NCI-H2171 (cell line): Measurements from ENCODE around the gene ZNF570.
A peak's percentile ranks its signal among the peaks of the same experiment; 100 is the strongest.

ENCODE experiments used
- DNase-seq: peaks from one replicate; lab custom pipeline; 2025; lab: John Stamatoyannopoulos, UW

Gene ZNF570

DNA sequence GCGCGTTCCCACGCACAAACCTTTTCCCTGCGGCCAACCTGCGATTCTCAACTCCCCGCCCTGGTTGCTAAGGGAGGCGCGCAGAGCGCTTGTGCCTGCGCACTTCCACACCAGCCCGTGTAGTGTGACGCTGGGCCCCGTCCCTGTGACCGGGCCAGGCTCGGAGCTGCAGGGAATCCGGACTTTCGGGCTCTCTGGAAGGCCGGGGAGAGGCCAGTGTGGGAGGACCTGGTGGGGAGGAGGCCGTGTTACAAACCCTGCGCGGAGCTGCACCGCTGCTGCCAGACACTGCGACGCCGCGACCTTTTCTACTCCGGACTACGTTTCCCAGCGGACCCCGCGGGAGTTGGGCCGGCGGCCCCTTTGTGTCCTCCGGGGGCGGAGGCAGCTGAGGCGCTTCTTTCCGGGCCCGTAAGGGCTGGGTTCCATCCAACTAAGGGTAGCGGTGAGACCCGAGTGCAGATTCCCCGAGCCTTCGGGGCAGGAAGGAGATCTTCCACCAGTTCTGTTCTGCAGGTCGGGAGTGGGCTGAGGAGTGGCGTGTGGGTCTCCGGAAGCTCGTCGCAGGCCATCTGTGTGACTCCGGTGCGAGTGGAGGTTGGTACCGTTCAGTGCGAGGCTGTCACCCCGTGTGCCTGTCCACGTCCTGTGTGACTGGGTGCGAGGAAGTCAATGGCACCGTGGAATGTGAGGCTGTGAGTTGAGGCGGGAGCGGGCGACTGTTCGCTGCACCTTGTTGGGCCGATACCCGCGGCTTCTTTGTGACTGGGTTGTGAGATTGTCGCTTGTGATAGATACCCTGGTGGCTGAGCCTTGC, at the start of gene ZNF570:
ZNF570 (plus strand) TSS at position 396 of the 817 bp plus-strand sequence. CDS start 999 bp downstream, outside the sequence.
- peak; percentile 87 for DNase-seq

DNA sequence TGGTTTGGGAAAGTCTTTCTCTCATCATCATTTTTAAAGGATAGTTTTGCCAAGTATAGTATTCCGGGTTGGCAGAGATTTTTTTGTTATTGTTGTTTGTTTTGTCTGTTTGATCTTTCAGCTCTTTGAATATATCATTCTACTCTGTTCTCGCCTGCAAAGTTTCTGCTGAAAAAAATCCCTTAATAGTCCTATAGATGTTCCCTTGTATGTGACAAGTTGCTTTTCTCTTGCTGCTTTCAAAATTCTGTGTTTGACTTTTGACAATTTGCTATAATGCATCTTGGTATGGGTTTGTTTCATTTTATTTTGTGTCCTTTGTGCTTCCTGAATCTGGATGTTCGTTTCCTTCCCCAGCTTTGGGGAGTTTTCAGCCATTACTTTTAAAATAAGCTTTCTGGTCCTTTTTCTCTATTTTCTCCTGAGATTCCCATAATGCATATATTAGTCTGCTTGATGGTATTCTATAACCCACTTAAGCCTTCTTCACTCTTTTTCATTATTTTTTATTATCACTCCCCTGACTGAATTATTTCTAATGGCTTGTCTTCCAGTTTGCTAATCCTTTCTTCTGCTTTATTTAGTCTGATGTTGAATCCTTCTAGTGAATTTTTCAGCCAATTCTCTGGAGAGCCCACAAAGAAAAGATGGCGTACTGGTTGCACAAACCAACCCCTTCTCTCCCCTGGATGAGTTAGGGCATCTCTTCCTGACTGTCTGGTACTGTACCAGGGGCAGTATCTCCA, 16.5 kb upstream of the ZNF570 start:
- no peak for DNase-seq

DNA sequence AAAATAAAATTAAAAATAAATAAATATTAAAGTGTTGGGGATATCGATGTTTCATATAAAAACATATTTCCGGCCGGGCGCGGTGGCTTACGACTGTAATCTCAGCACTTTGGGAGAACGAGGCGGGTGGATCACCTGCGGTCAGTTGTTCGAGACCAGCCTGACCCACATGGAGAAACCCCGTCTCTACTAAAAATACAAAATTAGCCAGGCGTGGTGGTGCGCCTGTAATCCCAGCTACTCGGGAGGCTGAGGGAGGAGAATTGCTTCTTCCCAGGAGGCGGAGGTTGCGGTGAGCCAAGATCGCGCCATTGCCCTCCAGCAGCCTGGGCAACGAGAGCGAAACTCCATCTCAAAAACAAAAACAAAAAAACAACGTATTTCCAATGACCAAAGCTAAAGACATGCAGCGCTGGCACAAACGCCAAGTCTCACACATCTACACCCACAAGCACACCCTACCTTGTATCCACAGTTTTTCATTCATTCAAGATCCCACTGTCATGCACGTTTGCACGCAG, 2.8 kb upstream of the ZNF570 start:
- DNase-seq: no peak

DNA sequence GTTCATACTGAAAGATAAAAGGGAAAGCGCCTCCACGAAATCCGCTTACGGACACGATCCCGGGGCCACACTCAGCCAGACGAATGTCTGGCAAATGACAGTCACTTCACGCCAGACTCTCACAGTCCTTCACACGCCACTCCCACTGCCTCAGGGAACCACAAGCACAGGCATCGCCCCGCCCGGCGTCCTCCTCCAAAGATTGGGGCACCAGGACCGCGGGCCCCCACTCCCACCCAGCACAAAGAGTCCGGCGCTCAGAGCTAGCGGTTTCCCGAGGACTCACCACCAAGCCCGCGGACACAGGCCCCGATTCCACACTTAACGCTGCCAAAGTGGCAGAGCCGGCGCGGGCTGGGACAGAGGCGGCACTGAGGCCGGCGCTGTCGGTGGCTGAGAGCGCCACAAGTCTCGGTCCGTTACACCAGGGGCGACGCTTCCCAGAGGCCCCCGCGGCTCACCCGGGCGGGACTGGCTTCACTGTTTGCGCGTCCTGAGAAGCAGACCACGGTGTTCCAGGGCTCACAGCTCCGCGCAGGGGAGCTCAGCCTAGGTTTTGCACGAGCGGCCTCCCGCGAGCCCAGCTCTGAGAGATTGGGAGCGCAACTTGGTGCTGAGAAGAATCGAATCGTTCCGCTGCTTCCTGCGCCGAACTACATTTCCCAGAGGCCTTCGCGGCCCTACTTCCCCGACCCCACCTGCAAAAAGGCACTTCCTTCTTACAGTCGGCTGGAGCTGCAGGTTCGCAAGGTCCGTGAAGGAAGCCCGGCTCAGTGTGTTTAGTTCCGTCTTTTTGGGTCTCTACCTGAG, 2.2 kb upstream of the ZNF570 start, which contains the start of gene ZNF569:
ZNF569 (minus strand) TSS at position 647 of the 810 bp plus-strand sequence. CDS start 22,523 bp downstream, outside the sequence.
- DNase-seq: peak; percentile 82

DNA sequence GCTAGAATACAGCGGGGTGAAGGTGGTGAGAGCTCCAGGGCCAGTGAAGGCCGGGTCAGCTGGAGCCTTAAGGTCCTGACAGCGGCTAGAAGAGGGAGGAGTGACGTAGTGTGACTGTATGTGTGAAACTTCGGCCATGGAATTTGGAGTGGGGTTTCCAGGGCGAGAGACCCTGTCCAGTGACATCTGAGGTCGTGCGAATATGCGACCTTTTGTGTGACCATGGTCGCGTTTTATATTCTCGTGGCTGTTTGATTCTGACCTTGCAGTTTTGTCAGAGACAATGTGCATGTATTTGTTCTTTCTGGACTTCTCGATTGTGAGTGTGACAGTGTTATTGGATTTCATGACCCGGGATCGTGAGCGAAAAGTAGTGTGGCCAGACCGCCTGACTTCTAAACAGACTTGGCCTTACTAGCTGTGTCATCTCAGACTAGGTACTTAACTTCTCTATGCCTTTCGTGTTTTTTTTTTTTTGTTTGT, 1.5 kb upstream of the ZNF570 start:
- no peak for DNase-seq

DNA sequence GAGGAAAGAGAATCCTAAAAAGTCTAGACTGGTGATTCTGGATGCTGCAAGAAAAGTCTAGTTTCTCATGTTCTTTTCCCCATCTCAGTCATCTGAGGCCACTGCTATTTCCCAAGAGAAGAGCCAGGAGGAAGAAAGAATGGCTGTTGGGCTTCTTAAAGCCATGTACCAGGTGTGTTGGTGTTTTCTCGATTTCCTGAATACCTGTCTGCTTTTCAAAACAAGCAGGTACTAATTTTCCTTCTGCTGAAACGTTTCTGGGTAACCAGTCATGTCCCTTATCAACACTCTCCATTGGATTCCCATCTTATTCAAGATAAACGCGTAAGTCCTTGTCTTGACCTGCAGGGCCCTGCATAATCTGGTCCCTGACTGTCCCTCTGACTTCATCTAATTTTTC, 1.1 kb downstream of the ZNF570 start:
- no peak for DNase-seq

DNA sequence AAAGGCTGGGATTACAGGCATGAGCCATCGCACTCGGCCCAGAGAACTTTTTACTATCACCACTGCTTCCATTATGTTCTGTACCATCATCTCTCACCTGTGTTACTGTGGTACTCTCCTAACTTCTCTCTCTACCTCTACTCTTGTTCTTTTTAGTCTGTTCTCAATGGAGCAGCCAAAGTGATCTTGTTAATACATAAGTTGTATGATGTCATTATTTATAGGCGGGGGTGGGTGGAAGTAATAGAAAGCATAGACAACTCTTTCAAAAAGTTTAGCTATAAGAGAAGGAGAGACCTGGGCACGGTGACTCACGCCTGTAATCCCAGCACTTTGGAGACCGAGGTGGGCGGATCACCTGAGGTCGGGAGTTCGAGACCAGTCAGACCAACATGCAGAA, 3.0 kb downstream of the ZNF570 start:
- no peak for DNase-seq

DNA sequence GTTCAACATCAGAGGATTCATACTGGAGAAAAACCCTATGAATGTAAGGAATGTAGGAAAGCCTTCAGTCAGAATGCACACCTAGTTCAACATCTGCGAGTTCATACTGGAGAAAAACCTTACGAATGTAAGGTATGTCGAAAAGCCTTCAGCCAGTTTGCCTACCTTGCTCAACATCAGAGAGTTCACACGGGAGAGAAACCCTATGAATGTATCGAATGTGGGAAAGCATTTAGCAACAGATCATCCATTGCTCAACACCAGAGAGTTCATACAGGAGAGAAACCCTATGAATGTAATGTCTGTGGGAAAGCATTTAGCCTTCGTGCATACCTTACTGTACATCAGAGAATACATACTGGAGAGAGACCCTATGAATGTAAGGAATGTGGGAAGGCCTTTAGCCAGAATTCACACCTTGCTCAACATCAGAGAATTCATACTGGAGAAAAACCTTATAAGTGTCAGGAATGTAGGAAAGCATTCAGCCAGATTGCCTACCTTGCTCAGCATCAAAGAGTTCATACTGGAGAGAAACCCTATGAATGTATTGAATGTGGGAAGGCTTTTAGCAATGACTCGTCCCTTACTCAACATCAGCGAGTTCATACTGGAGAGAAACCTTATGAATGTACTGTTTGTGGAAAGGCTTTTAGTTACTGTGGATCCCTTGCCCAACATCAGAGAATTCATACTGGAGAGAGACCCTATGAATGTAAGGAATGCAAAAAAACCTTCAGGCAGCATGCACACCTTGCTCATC, 15.4 kb downstream of the ZNF570 start:
- DNase-seq: no peak

DNA sequence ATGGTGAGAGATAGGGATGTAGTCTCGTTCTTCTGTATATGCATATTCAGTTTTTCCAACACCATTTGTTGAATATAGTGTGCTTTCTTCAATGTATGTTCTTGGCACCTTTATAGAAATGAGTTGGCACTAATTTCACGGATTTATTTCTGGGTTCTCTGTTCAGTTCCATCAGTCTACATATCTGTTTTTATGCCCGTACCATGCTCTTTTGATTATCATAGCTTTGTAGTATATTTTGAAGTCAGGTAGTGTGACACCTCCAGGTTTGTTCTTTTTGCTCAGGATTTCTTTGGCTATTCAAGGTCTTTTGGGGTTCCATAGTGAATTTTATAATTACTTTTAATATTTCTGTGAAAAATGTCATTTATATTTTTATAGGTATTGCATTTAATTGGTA, 23.1 kb downstream of the ZNF570 start:
- DNase-seq: no peak

DNA sequence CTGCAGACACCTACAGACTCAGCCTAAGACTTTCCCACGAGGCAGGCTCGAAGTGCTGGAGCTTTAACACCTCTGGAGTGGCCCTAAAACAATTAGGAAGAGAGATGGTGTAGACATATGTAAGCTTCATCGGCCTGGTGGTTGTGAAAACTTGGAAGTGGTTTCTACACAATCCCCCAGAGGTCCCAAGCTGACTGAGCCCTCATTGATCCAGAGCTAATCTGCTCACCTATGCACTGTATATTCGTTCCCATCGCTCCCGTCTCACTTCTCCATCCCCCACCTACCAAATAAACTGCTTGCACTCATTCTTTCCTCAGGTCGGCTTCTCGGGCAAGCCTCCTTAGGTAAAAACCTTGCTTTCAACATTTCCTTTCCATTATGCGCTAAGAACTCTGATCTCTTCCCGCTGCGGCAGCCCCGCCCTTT, 36.8 kb downstream of the ZNF570 start:
- DNase-seq: peak; percentile 50

DNA sequence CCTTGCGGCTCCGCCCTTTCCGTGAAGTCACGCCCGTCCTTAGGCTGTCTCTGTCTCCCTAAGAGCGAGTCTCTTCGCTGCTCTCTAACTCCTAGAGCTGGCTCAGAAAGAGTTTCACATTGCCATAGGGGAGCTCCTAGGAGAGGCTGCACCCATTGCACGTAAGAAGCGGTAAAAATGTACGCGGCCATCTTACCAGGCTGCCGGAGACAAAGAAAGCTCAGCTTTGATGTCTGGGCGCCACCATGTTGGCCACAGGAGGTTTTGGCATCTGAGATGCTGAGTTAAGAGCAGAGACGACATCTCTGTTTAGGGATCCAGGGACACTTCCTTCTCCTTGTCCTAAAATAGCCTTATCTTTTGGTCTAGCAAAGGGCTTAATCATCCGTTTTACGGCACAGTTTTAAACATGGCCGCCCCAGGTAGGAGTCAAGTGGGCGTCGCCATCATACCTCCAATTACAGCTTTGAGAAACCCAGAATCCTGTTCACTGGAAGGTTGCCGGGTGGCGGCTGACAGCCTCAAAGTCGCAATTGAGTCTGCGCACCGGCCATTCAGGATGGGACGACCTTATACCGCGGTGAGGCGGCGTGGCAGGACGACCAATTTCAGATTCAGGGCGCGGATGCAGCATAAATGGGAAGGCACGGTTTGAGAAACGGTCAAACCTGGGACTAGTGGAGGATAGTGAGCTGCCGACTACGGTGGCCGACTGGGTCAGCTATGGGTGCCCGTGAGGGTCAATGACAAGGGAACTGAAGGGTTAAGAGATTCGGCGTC, 37.4 kb downstream of the ZNF570 start, which contains the start of gene ZNF793:
ZNF793 (plus strand) TSS at position 553 of the 780 bp plus-strand sequence. CDS start 16,501 bp downstream, outside the sequence.
- DNase-seq: peak; percentile 89

DNA sequence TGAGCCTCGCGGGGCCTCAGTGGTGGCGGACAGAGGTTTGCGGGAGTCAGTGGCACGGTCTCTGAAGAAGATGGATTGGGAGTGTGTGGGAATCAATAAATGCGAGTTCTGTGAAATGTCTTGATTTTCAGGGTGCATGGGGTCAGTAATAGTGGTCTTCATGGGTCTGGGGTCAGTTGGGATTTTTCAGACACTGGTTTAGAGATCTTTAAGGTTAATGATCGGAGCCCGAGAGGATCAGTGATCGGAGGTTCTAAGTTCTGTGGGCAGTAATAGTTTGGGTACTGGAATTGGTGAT, 38.0 kb downstream of the ZNF570 start:
- DNase-seq: no peak

DNA sequence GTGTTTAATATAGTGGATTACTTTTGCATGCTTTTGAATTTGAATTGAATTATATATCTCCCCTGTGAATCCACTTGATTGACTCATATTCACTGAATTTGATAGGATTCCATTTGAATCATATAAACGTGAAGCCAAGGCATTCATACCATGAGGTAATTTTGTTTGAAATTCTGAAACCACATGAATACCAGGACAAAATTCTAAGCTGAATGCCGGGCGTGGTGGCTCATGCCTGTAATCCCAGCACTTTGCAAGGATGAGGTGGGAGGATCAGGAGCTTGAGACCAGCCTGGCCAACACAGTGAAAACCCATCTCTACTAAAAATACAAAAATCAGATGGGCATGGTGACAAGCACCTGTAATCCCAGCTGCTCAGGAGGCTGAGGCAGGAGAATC, 42.0 kb downstream of the ZNF570 start:
- no peak for DNase-seq

DNA sequence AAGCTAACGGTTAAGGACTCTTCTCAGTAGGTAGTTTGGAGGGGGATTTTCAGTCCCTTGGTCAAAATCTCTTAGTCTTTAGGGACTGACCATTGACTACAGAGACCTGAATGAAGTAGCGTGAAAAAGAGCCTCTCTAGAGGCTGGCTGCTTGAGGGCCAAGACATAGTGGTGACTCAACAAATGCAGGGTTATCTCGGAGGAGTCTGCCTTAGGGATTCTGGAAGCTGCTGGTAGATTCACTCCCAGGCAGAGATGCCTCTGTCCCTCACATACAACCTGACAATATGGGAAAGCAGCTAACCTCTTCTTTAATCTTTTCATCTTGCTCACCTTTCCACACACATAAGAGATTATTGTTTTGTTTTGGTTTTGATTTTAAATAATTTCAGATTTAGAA, 42.7 kb downstream of the ZNF570 start:
- no peak for DNase-seq

DNA sequence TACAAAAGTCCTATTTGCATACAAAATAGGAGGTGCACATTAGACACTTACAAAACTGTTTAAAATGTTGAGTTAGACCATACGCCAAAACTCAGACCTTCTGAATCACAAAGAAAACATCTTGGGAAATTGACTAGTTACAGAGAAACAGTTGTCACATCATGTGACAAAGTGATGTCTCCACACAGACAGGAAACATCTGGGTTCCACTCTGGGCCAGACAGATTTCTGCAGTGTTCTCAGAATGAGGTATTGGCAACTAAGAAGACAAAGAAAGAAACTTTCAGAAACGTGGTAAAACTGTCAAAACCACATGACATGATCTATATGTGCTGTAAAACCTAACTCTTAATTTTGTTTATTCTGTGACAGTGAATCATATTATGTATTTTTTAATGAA, 44.2 kb downstream of the ZNF570 start:
- DNase-seq: no peak

DNA sequence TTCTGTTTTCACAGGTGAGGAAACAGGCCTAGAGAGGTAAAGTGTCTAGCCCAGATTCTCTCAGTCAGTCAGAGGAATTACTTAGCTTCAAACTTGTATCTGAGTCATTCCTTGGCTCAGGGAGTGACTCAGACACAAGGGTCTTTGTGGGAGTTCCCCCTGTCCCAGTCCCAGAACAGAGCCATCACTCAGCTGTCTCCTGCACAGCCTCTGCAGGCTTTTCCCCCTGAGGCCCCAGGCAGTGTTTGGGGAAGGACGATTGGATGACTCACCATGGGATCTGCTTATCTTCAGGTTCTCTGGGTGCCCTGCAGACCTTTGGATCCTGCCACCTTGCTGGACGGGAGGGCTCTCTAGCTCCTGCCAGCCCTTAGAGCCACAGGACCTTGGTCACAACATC, 50.7 kb downstream of the ZNF570 start:
- no peak for DNase-seq

DNA sequence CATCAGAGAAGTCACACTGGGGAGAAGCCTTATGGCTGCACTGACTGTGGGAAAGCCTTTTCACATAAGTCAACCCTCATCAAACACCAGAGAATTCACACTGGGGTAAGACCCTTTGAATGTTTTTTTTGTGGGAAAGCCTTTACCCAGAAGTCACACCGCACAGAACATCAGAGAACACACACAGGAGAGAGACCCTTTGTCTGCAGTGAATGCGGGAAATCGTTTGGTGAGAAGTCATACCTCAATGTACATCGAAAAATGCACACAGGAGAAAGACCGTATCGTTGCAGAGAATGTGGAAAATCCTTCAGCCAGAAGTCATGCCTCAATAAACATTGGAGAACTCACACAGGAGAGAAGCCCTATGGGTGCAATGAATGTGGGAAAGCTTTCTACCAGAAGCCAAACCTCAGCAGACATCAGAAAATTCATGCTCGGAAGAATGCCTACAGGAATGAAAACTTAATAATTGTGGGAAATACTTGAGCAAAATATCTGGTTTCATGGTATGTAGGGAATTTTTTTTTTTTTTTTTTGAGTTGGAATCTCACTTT, 68.3 kb downstream of the ZNF570 start:
- DNase-seq: no peak
